Immature natural killer cell (primary cell): ENCODE data around the gene MORN4. TPM values are rescaled to one million over a fixed set of nuclear protein-coding genes. Genes with fewer than 3 reads are reported as not detected.

Source experiments
- DNase-seq, 3 donors: peaks; one replicate each; pipeline ENCODE4 v3.0.0; 2022; ENCODE audit warnings: mixed read lengths in 1 of 3
- H3K27ac Mint-ChIP-seq, 6 donors: one replicate each; pipeline ENCODE4 v1.8.0; 2020; ENCODE audit warnings: mixed read lengths in 6 of 6, mild to moderate bottlenecking in 5 of 6, inconsistent platforms in 4 of 6, moderate library complexity in 3 of 6
- H3K27me3 Mint-ChIP-seq, 3 donors: one replicate each; pipeline ENCODE4 v1.8.0; 2020 to 2021; ENCODE audit warnings: low read depth in 3 of 3, mild to moderate bottlenecking in 3 of 3, mixed read lengths in 3 of 3, moderate library complexity in 3 of 3, inconsistent platforms in 1 of 3
- H3K36me3 Mint-ChIP-seq, 3 donors: one replicate each; pipeline ENCODE4 v1.8.0; 2020; ENCODE audit warnings: mixed read lengths in 3 of 3, inconsistent platforms in 2 of 3, mild to moderate bottlenecking in 2 of 3
- H3K4me1 Mint-ChIP-seq, 2 donors: one replicate each; pipeline ENCODE4 v1.8.0; 2020; ENCODE audit warnings: inconsistent platforms in 2 of 2, mild to moderate bottlenecking in 2 of 2, mixed read lengths in 2 of 2, moderate library complexity in 1 of 2
- H3K4me3 Mint-ChIP-seq, 5 donors: one replicate each; pipeline ENCODE4 v1.8.0; 2020; ENCODE audit warnings: mild to moderate bottlenecking in 5 of 5, mixed read lengths in 5 of 5, inconsistent platforms in 3 of 5, moderate library complexity in 3 of 5
- H3K9me3 Mint-ChIP-seq, 6 donors: one replicate each; pipeline ENCODE4 v1.8.0; 2020; ENCODE audit warnings: mild to moderate bottlenecking in 6 of 6, mixed read lengths in 6 of 6, inconsistent platforms in 4 of 6, moderate library complexity in 3 of 6
- polyA plus RNA-seq, 3 donors: library from polyadenylated mRNA; unstranded; fragments of 300-500 nt; fragmentation: Illumina TruSeq; gene quantifications; one replicate each; pipeline ENCODE4 v1.2.3, GENCODE V29; 2021

The MORN4 gene
- polyA plus RNA-seq, 3 donors from 2014 or later: 0.80 to 6.1 (median 1.1) TPM

- DNase-seq: no peak
- peaks cover 0 to 2% (median 0%) of the 10 kb centered on the region in 3 donors for H3K27me3 Mint-ChIP-seq
- no peaks in the 10 kb centered on the region for H3K9me3 Mint-ChIP-seq
- no peaks in the 10 kb centered on the region for H3K36me3 Mint-ChIP-seq
- no peak overlapping the region for H3K4me3 Mint-ChIP-seq
- H3K4me1 Mint-ChIP-seq: no peaks in the 10 kb centered on the region
- H3K27ac Mint-ChIP-seq: no peak overlapping the region
These were observed 62.4 kb downstream of the MORN4 start for GRCh38 chr10:97570789-97571471.

GRCh38 chr10:97570146-97570788 lies 63.0 kb downstream of the MORN4 start:
- Mint-ChIP-seq H3K4me3 (no peak overlapping the region), H3K9me3 (no peaks in the 10 kb centered on the region), H3K36me3 (no peaks in the 10 kb centered on the region), H3K27ac (no peak overlapping the region), H3K4me1 (no peaks in the 10 kb centered on the region), H3K27me3 (peaks cover 0 to 2% (median 0%) of the 10 kb centered on the region in 3 donors)
- DNase-seq: no peak

GRCh38 chr10:97567891-97568290 lies 65.4 kb downstream of the MORN4 start:
- DNase-seq: no peak
- peaks cover 0 to 3% (median 0%) of the 10 kb centered on the region in 3 donors for H3K27me3 Mint-ChIP-seq

GRCh38 chr10:97566336-97566996 lies 66.8 kb downstream of the MORN4 start:
- no peaks in the 10 kb centered on the region for H3K36me3 Mint-ChIP-seq
- no peaks in the 10 kb centered on the region for H3K9me3 Mint-ChIP-seq
- no peaks in the 10 kb centered on the region for H3K4me1 Mint-ChIP-seq
- no peak overlapping the region for H3K4me3 Mint-ChIP-seq
- no peak for DNase-seq
- H3K27ac Mint-ChIP-seq: no peak overlapping the region
- H3K27me3 Mint-ChIP-seq: peaks cover 0 to 3% (median 0%) of the 10 kb centered on the region in 3 donors

More at GRCh38 chr10:97567891-97568290, 65.4 kb downstream of the MORN4 start:
- no peak overlapping the region for H3K27ac Mint-ChIP-seq
- H3K36me3 Mint-ChIP-seq: no peaks in the 10 kb centered on the region
- H3K9me3 Mint-ChIP-seq: no peaks in the 10 kb centered on the region
- no peak overlapping the region for H3K4me3 Mint-ChIP-seq
- no peaks in the 10 kb centered on the region for H3K4me1 Mint-ChIP-seq

- Mint-ChIP-seq H3K4me3 (no peak overlapping the region), H3K9me3 (no peaks in the 10 kb centered on the region), H3K4me1 (no peaks in the 10 kb centered on the region), H3K36me3 (no peaks in the 10 kb centered on the region), H3K27me3 (peaks cover 0 to 3% (median 0%) of the 10 kb centered on the region in 3 donors), H3K27ac (no peak overlapping the region)
- no peak for DNase-seq
These were observed 68.5 kb downstream of the MORN4 start for GRCh38 chr10:97564776-97565175.

Other genes starting within 250 kb of the MORN4 start
- 1 to 10 TPM; 4.6 to 8.5 (median 7.0) TPM for gene RRP12, start 232.2 kb downstream of the MORN4 start, polyA plus RNA-seq
- gene PGAM1, start 207.3 kb downstream of the MORN4 start, polyA plus RNA-seq: 100 to 1,000 TPM; 315 to 415 (median 316) TPM
- gene EXOSC1, start 187.5 kb downstream of the MORN4 start, polyA plus RNA-seq: 10 to 100 TPM; 60.3 to 96.0 (median 66.8) TPM
- 10 to 100 TPM; 19.9 to 38.5 (median 27.1) TPM for gene ZDHHC16, start 187.3 kb downstream of the MORN4 start, polyA plus RNA-seq
- gene MMS19, start 135.1 kb downstream of the MORN4 start, polyA plus RNA-seq: 10 to 100 TPM; 21.8 to 32.0 (median 29.6) TPM
- 1 to 10 TPM; 1.7 to 3.2 (median 2.9) TPM for gene UBTD1, start 134.6 kb downstream of the MORN4 start, polyA plus RNA-seq
- not detected for gene ANKRD2, start 60.7 kb downstream of the MORN4 start, polyA plus RNA-seq
- gene HOGA1, start 49.1 kb downstream of the MORN4 start, polyA plus RNA-seq: not detected
- not detected for gene C10orf62, start 43.8 kb downstream of the MORN4 start, polyA plus RNA-seq
- 10 to 100 TPM; 12.6 to 19.6 (median 17.6) TPM for gene PI4K2A, start 7.2 kb upstream of the MORN4 start, polyA plus RNA-seq
- 10 to 100 TPM in 1 of 3 donors, 1 to 10 TPM in 2; 3.0 to 14.1 (median 4.4) TPM for gene AVPI1, start 53.7 kb upstream of the MORN4 start, polyA plus RNA-seq
- gene MARVELD1, start 80.2 kb upstream of the MORN4 start, polyA plus RNA-seq: 1 to 10 TPM in 1 of 3 donors, under 1 TPM in 1, not detected in 1; 0.19 to 1.0 TPM
- 10 to 100 TPM; 20.0 to 31.8 (median 26.1) TPM for gene ZFYVE27, start 103.6 kb upstream of the MORN4 start, polyA plus RNA-seq
- gene SFRP5, start 138.5 kb upstream of the MORN4 start, polyA plus RNA-seq: not detected
- under 1 TPM; 0.09 to 0.27 (median 0.17) TPM for gene GOLGA7B, start 216.3 kb upstream of the MORN4 start, polyA plus RNA-seq